WI38 (cell line): ENCODE measurements around the gene LRCH3.
A peak's percentile ranks its signal among the peaks of the same experiment; 100 is the strongest.

Experiments
- H3K4me3 ChIP-seq: 2 replicates; pipeline ENCODE4 v1.5.1; 2011; ENCODE audit warnings: low read depth, mild to moderate bottlenecking, control low read depth, low read length
- CTCF ChIP-seq: IDR thresholded peaks from 2 replicates; pipeline ENCODE4 v1.5.1; 2012; ENCODE audit warnings: low read depth, mild to moderate bottlenecking, control low read depth, low read length

LRCH3 gene

DNA sequence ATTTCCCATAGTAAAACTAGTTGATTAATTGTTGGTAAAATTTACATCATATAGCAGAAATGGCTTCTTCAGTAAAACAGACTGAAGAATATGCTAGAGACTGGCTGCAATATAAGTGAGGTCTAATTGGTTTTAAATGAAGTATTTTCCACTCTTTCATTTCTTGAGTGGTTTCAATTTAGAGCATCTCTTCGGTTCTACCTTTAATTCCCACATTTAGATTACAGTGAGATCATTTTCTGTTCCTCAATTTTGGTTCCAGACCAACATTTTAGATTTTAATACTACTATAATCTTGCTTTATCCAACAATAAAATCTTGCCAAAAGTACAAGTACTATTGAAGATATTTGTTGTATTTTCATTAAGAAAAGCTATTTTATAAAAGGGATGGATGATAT, 1.0 kb upstream of the LRCH3 start:
- H3K4me3 ChIP-seq: no peak overlapping the region
- TF ChIP-seq CTCF: no peak

DNA sequence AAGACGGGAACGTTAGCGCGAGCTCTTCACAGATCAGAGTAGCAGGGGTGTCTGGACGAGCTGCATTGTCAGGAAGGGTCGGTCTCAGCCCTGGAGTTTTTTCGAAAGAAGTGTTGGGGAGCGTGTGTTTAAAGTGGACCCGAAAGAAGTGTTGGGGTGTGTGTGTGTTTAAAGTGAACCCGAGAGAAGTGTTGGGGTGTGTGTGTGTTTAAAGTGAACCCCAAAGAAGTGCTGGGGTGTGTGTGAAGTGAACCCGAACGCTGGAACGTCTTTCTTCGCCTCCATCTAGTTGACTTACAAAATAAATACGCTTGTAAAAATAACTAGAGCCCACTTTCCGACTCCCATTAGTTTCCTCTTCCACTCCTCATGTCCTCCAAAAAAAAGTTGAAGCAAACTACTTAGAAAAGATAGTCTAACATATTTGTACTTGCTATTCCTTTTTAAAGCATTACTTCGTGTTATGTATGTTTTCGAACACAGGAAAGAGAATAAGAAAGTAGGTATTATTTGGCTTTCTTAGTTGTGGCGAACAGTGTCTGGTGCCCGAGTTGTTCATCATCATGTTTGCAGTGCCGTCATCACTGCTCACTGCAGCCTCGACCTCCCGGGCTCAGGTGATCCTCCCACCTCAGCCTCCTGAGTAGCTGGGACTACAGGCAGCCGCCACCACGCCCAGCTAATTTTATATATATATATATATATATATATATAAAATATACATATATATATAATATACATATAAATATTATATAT, 1.0 kb downstream of the LRCH3 start:
- H3K4me3 ChIP-seq: peak overlapping the region; percentile 90
- TF ChIP-seq CTCF: no peak

DNA sequence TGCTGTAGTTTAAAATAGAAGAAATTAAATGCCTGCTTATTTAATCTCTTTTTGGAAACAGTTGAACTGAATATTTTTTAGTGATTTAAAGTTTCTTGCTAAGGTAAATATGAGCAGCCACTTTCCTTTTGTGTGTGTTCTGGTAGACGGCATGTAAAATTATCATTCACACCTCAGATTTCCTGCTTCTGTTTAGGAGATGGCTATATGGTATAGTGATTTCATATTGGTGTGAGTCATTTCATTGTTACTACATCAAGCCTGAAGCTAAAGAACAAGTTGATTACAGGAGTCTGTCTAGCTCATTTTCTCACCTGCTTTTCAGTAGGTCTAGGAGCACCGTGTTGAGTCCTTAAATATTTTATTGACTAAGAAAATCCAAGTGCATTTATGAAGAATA, 2.2 kb downstream of the LRCH3 start:
- no peak overlapping the region for H3K4me3 ChIP-seq
- no peak for TF ChIP-seq CTCF

GRCh38 chr3:197794115-197794514, 3.1 kb downstream of the LRCH3 start:
- no peak overlapping the region for H3K4me3 ChIP-seq
- no peak for TF ChIP-seq CTCF

DNA sequence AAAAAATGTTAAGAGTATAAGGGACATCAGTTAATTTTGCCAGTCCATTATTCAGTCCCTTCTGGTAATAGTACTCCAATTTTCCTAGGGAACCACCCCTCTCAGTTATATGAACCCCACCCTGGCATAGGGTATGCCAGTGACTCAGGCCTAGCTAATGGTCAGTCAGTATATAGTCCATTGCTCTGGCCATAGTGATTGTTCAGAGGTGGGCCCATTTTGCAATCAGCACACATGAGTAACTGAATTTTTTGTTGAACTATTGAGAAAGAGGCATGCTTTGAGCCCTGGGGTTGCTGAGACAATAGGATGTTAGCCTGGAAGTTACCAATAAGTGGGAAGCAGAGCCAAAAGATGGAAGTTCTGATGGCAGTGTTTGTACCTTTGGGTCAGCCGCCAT, 4.1 kb downstream of the LRCH3 start:
- H3K4me3 ChIP-seq: no peak overlapping the region
- no peak for TF ChIP-seq CTCF

GRCh38 chr3:197796087-197796486, 5.0 kb downstream of the LRCH3 start:
- no peak for TF ChIP-seq CTCF
- no peak overlapping the region for H3K4me3 ChIP-seq

GRCh38 chr3:197798863-197799262, 7.8 kb downstream of the LRCH3 start:
- TF ChIP-seq CTCF: no peak
- no peak overlapping the region for H3K4me3 ChIP-seq
